H9 (cell line): Measurements from ENCODE around the gene TSPEAR. TPM values are rescaled to one million over a fixed set of nuclear protein-coding genes. Genes with fewer than 3 reads are reported as not detected.

Experiments
- DNase-seq: peaks from one replicate; pipeline ENCODE4 v3.0.0-alpha.2; 2017
- H2AFZ ChIP-seq: one replicate; pipeline ENCODE4 v1.6.1; 2013; ENCODE audit warnings: mild to moderate bottlenecking, low read length, control low read depth, moderate library complexity
- H2AK5ac ChIP-seq: 2 replicates; pipeline ENCODE4 v1.6.1; 2013; ENCODE audit warnings: low read length, control low read depth, mixed read lengths; ENCODE audit not compliant: insufficient read length
- H2BK120ac ChIP-seq: one replicate; pipeline ENCODE4 v1.6.1; 2013; ENCODE audit warnings: low read depth, mild to moderate bottlenecking, low read length, control low read depth, inconsistent platforms; ENCODE audit not compliant: poor library complexity, severe bottlenecking
- H2BK12ac ChIP-seq: 2 replicates; pipeline ENCODE4 v1.6.1; 2013; ENCODE audit warnings: low read length, control low read depth, mixed read lengths, low read depth; ENCODE audit not compliant: insufficient read length
- H2BK15ac ChIP-seq: 2 replicates; pipeline ENCODE4 v1.6.1; 2013; ENCODE audit warnings: low read depth, low read length, control low read depth
- H2BK20ac ChIP-seq: one replicate; pipeline ENCODE4 v1.6.1; 2013; ENCODE audit warnings: low read depth, mild to moderate bottlenecking, low read length, control low read depth, inconsistent platforms; ENCODE audit not compliant: poor library complexity, severe bottlenecking
- H2BK5ac ChIP-seq: 2 replicates; pipeline ENCODE4 v1.6.1; 2013; ENCODE audit warnings: low read length, control low read depth, mixed read lengths; ENCODE audit not compliant: insufficient read length
- H3K14ac ChIP-seq: 2 replicates; pipeline ENCODE4 v1.6.1; 2013; ENCODE audit warnings: low read length, control low read depth; ENCODE audit not compliant: insufficient read depth
- H3K18ac ChIP-seq: 2 replicates; pipeline ENCODE4 v1.6.1; 2013; ENCODE audit warnings: low read depth, mild to moderate bottlenecking, mixed read lengths, low read length, control low read depth; ENCODE audit not compliant: insufficient read length
- H3K23ac ChIP-seq: 2 replicates; pipeline ENCODE4 v1.6.1; 2013; ENCODE audit warnings: low read length, control low read depth, mixed read lengths, low read depth; ENCODE audit not compliant: insufficient read length
- H3K23me2 ChIP-seq: 2 replicates; pipeline ENCODE4 v1.6.1; 2013; ENCODE audit warnings: low read depth, mild to moderate bottlenecking, mixed read lengths, low read length, control low read depth; ENCODE audit not compliant: insufficient read length, poor library complexity, severe bottlenecking
- H3K27ac ChIP-seq: 2 replicates; pipeline ENCODE4 v1.5.1; 2013; ENCODE audit warnings: low read length, control low read depth, mixed read lengths, low read depth; ENCODE audit not compliant: insufficient read length
- H3K27me3 ChIP-seq: 2 replicates; pipeline ENCODE4 v1.6.1; 2013; ENCODE audit warnings: low read length, control low read depth, inconsistent platforms; ENCODE audit not compliant: insufficient read depth
- H3K4ac ChIP-seq: 2 replicates; pipeline ENCODE4 v1.6.1; 2013; ENCODE audit warnings: low read depth, mild to moderate bottlenecking, control low read depth, inconsistent platforms, low read length, moderate library complexity
- H3K4me1 ChIP-seq: 2 replicates; pipeline ENCODE4 v1.6.1; 2013; ENCODE audit warnings: low read length, control low read depth, inconsistent platforms; ENCODE audit not compliant: insufficient read depth
- H3K4me2 ChIP-seq: 2 replicates; pipeline ENCODE4 v1.6.1; 2013; ENCODE audit warnings: low read length, control low read depth, mixed read lengths; ENCODE audit not compliant: insufficient read length, insufficient read depth
- H3K56ac ChIP-seq: 2 replicates; pipeline ENCODE4 v1.6.1; 2013; ENCODE audit warnings: low read depth, mild to moderate bottlenecking, mixed read lengths, low read length, control low read depth; ENCODE audit not compliant: insufficient read length
- H3K79me1 ChIP-seq: 2 replicates; pipeline ENCODE4 v1.6.1; 2013; ENCODE audit warnings: low read depth, mild to moderate bottlenecking, moderate library complexity, low read length, control low read depth, inconsistent platforms; ENCODE audit not compliant: insufficient read depth, poor library complexity, severe bottlenecking
- H3K79me2 ChIP-seq: 2 replicates; pipeline ENCODE4 v1.6.1; 2013; ENCODE audit warnings: low read length, control low read depth, inconsistent platforms; ENCODE audit not compliant: insufficient read depth
- H3K9ac ChIP-seq: 2 replicates; pipeline ENCODE4 v1.6.1; 2013; ENCODE audit warnings: low read length, control low read depth, mixed read lengths; ENCODE audit not compliant: insufficient read length; ENCODE audit errors: extremely low read depth
- H3K9me3 ChIP-seq: one replicate; pipeline ENCODE4 v1.6.1; 2013; ENCODE audit warnings: low read depth, low read length, inconsistent platforms; ENCODE audit not compliant: control insufficient read depth
- H3T11ph ChIP-seq: one replicate; pipeline ENCODE4 v1.6.1; 2013; ENCODE audit warnings: mild to moderate bottlenecking, low read length, control low read depth, inconsistent platforms
- H4K20me1 ChIP-seq: one replicate; pipeline ENCODE4 v1.6.1; 2013; ENCODE audit not compliant: control insufficient read depth, insufficient read length, insufficient read depth
- H4K5ac ChIP-seq: 2 replicates; pipeline ENCODE4 v1.6.1; 2013; ENCODE audit warnings: low read depth, mild to moderate bottlenecking, mixed read lengths, low read length, control low read depth; ENCODE audit not compliant: insufficient read length
- H4K8ac ChIP-seq: replicated peaks from 2 replicates; pipeline ENCODE4 v1.6.1; 2013; ENCODE audit warnings: low read length, control low read depth, mixed read lengths, low read depth; ENCODE audit not compliant: insufficient read length
- H4K91ac ChIP-seq: 2 replicates; pipeline ENCODE4 v1.6.1; 2013; ENCODE audit warnings: low read depth, mild to moderate bottlenecking, moderate library complexity, mixed read lengths, low read length, control low read depth; ENCODE audit not compliant: insufficient read length
- H3K27ac Mint-ChIP-seq, 3 experiments: 2 replicates in 2 of 3; 3 replicates in 1 of 3; pipeline ENCODE4 v1.8.0; 2020 to 2021; ENCODE audit warnings: mixed read lengths in 3 of 3, mild to moderate bottlenecking in 1 of 3, moderate library complexity in 1 of 3
- H3K27me3 Mint-ChIP-seq: 2 replicates; pipeline ENCODE4 v1.8.0; 2021; ENCODE audit warnings: low read depth, mild to moderate bottlenecking, moderate library complexity, mixed read lengths
- H3K36me3 Mint-ChIP-seq, 3 experiments: 2 replicates in 2 of 3; 3 replicates in 1 of 3; pipeline ENCODE4 v1.8.0; 2020 to 2021; ENCODE audit warnings: low read depth in 3 of 3, mixed read lengths in 3 of 3; ENCODE audit not compliant: insufficient read depth in 1 of 3
- H3K4me1 Mint-ChIP-seq, 2 experiments: 2 replicates each; pipeline ENCODE4 v1.8.0; 2020; ENCODE audit warnings: mixed read lengths in 2 of 2
- H3K4me3 Mint-ChIP-seq, 2 experiments: 2 replicates in 1 of 2; 3 replicates in 1 of 2; pipeline ENCODE4 v1.8.0; 2020 to 2021; ENCODE audit warnings: mild to moderate bottlenecking in 2 of 2, mixed read lengths in 2 of 2, moderate library complexity in 1 of 2
- H3K9me3 Mint-ChIP-seq, 2 experiments: 2 replicates in 1 of 2; 3 replicates in 1 of 2; pipeline ENCODE4 v1.8.0; 2020; ENCODE audit warnings: mild to moderate bottlenecking in 2 of 2, mixed read lengths in 2 of 2, moderate library complexity in 1 of 2
- CTCF ChIP-seq: fragments of 200-600 bp; sonication (generic); conservative IDR thresholded peaks from 3 replicates; pipeline ENCODE4 v1.8.0; 2021; ENCODE audit warnings: antibody characterized with exemption, mild to moderate bottlenecking
- WGBS: extraction: QIAGEN DNeasy Blood & Tissue Kit; methylation state at CpG from one replicate; pipeline ENCODE4 v1.1.7; 2013; ENCODE audit warnings: missing lambda C conversion rate, low lambda C conversion rate, mixed read lengths; ENCODE audit not compliant: insufficient read length; ENCODE audit errors: extremely low coverage; 5-methylcytosine and 5-hydroxymethylcytosine counted together
- total RNA-seq: library from RNA; stranded (reverse); gene quantifications from 2 replicates; pipeline ENCODE4 v1.2.1, GENCODE V29; 2021

TSPEAR gene
- total RNA-seq, 1 experiment from 2014 or later = 1.3 TPM

DNA sequence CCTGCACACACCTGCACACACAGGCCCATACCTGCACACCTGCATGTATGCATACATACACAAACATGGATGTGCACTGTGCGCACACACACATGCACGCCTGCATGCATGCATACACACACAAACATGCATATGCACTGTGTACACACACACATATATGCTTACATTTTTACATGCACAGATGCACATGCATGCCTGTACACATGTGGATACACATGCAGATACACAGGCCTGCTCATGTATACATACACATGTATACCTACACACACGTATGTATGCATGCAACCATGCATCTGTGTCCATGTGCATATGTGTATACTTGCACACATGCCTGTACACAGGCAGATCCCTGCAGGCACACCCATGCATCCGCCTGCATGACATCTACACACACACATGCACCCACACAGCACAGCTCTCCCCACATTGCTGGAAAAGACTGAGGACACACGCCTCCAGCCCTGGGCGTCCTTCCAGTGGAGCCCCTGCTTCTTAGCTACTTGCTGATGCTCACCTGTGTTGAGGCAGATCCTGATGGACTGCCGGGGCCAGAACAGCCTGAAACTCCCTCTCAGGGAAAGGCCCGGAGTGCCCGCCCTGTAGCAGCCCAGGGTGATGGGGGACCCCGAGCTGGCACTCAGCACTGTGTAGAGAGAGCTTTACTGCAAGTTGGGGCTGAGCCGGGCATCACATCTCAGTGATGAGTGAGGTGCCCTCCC is 200.0 kb downstream of the TSPEAR start:
- H3K23ac ChIP-seq = no peak overlapping the region

More for the DNA sequence above, 200.0 kb downstream of the TSPEAR start:
- H3K9me3 ChIP-seq = no peaks in the 10 kb centered on the region
- no peaks in the 10 kb centered on the region for H3K79me1 ChIP-seq
- Mint-ChIP-seq H3K36me3 (peaks cover 0 to 4% (median 3%) of the 10 kb centered on the region in 3 experiments; a peak in 4 of 7 replicates), H3K9me3 (no peaks in the 10 kb centered on the region), H3K4me3 (no peak overlapping the region), H3K27me3 (no peaks in the 10 kb centered on the region), H3K27ac (peak overlapping the region in 1 of 3 experiments; percentile 74; a peak in 1 of 7 replicates), H3K4me1 (peaks cover 0 to 5% of the 10 kb centered on the region in 2 experiments; a peak in 1 of 4 replicates)
- H4K20me1 ChIP-seq = peaks cover 2% of the 10 kb centered on the region
- DNase-seq = no peak
- no peak overlapping the region for H3K14ac ChIP-seq
- no peak overlapping the region for H3K4ac ChIP-seq
- H4K5ac ChIP-seq = no peak overlapping the region
- no peak overlapping the region for H4K91ac ChIP-seq
- H3K18ac ChIP-seq = no peak overlapping the region
- H3K27me3 ChIP-seq = no peaks in the 10 kb centered on the region
- no peak overlapping the region for H2AFZ ChIP-seq
- H3K4me1 ChIP-seq = no peaks in the 10 kb centered on the region
- H3K79me2 ChIP-seq = no peaks in the 10 kb centered on the region
- H3K27ac ChIP-seq = no peak overlapping the region
- H4K8ac ChIP-seq = no peak overlapping the region
- H2AK5ac ChIP-seq = no peak overlapping the region
- no peak overlapping the region for H2BK12ac ChIP-seq
- no peak overlapping the region for H3K56ac ChIP-seq
- H2BK5ac ChIP-seq = no peak overlapping the region
- no peak overlapping the region for H3K4me2 ChIP-seq
- TF ChIP-seq CTCF = no peak
- no CpG with 5 or more reads among the region's 11 CpGs for WGBS
- H3K9ac ChIP-seq = no peak overlapping the region
- H3T11ph ChIP-seq = no peak overlapping the region
- no peaks in the 10 kb centered on the region for H3K23me2 ChIP-seq
- no peak overlapping the region for H2BK120ac ChIP-seq
- H2BK15ac ChIP-seq = no peak overlapping the region
- no peak overlapping the region for H2BK20ac ChIP-seq
